Right ventricle myocardium inferior (tissue), 1 donor: Measurements from ENCODE around the gene GOLGA6L10. TPM values are rescaled to one million over a fixed set of nuclear protein-coding genes. Genes with fewer than 3 reads are reported as not detected.
"Not testable (repeated sequence)": the region's sequence is repeated elsewhere in the genome, so short reads cannot be mapped to it uniquely, and the experiment has no call there.

Experiments used
- ATAC-seq: fragments of 200-7000 bp; cut with Tn5 transposase; one replicate; pipeline ENCODE4 v1.9.1; 2020; ENCODE audit warnings: mild to moderate bottlenecking, moderate library complexity
- DNase-seq: peaks from one replicate; pipeline ENCODE4 v3.0.0; 2021; ENCODE audit errors: missing footprints
- intact Hi-C: fragments of 100-400 bp; cut with DNase I; formaldehyde crosslinking; loops from one replicate; pipeline ENCODE4 v1.11.0; 2022
- total RNA-seq: library from RNA; stranded (reverse); fragmentation: NEBNext Ultra II Directional; extraction: Animal tissue kit (Norgen Biotek cat#: 25700); gene quantifications from one replicate; pipeline ENCODE4 v1.2.1, GENCODE V29; 2021
- donor health status: DM: no; HTN: yes; CAD: no; lungs with severe emphysema.

The GOLGA6L10 gene
- total RNA-seq, 1 donor from 2014 or later: 0.14 TPM

- ATAC-seq, DNase-seq, intact Hi-C loops: not testable (repeated sequence)
These were observed 1.6 kb downstream of the GOLGA6L10 start for GRCh38 chr15:82347645-82348044.

- intact Hi-C loops, ATAC-seq, DNase-seq: not testable (repeated sequence)
These were observed 4.1 kb downstream of the GOLGA6L10 start for GRCh38 chr15:82345176-82345575.

- DNase-seq, ATAC-seq, intact Hi-C loops: not testable (repeated sequence)
These were observed 4.9 kb downstream of the GOLGA6L10 start for GRCh38 chr15:82344421-82344820.

- ATAC-seq, DNase-seq, intact Hi-C loops: not testable (repeated sequence)
These were observed 5.4 kb downstream of the GOLGA6L10 start for GRCh38 chr15:82343851-82344250.

GRCh38 chr15:82342632-82343374 is 6.5 kb downstream of the GOLGA6L10 start:
- DNase-seq, intact Hi-C loops, ATAC-seq: not testable (repeated sequence)

GRCh38 chr15:82338573-82338972 is 10.7 kb downstream of the GOLGA6L10 start:
- DNase-seq, ATAC-seq, intact Hi-C loops: not testable (repeated sequence)

- intact Hi-C loops, ATAC-seq, DNase-seq: not testable (repeated sequence)
These were observed 11.2 kb downstream of the GOLGA6L10 start for GRCh38 chr15:82338053-82338452.

GRCh38 chr15:82337051-82337450 is 12.2 kb downstream of the GOLGA6L10 start:
- ATAC-seq, DNase-seq, intact Hi-C loops: not testable (repeated sequence)

GRCh38 chr15:82336180-82336647 is 13.1 kb downstream of the GOLGA6L10 start:
- DNase-seq, ATAC-seq: not testable (repeated sequence)

GRCh38 chr15:82335006-82335405 is 14.3 kb downstream of the GOLGA6L10 start:
- DNase-seq, intact Hi-C loops: not testable (repeated sequence)
- peak; percentile 24 for ATAC-seq

More at GRCh38 chr15:82336180-82336647, 13.1 kb downstream of the GOLGA6L10 start:
- intact Hi-C loops: not testable (repeated sequence)

- ATAC-seq, DNase-seq, intact Hi-C loops: not testable (repeated sequence)
These were observed 14.7 kb downstream of the GOLGA6L10 start for GRCh38 chr15:82334554-82334932.

GRCh38 chr15:82333603-82334553 is 15.4 kb downstream of the GOLGA6L10 start:
- intact Hi-C loops, DNase-seq, ATAC-seq: not testable (repeated sequence)

GRCh38 chr15:82332711-82333602 is 16.3 kb downstream of the GOLGA6L10 start:
- intact Hi-C loops: not testable (repeated sequence)
- peak; percentile 93 for ATAC-seq

GRCh38 chr15:82331576-82332304 is 17.5 kb downstream of the GOLGA6L10 start:
- intact Hi-C loops, DNase-seq, ATAC-seq: not testable (repeated sequence)

More at GRCh38 chr15:82332711-82333602, 16.3 kb downstream of the GOLGA6L10 start:
- peak; percentile 88 for DNase-seq

GRCh38 chr15:82330921-82331320 is 18.4 kb downstream of the GOLGA6L10 start:
- ATAC-seq, intact Hi-C loops, DNase-seq: not testable (repeated sequence)

- intact Hi-C loops: not testable (repeated sequence)
These were observed 20.2 kb downstream of the GOLGA6L10 start for GRCh38 chr15:82329039-82329438.

GRCh38 chr15:82327372-82327771 is 21.9 kb downstream of the GOLGA6L10 start:
- intact Hi-C loops, ATAC-seq, DNase-seq: not testable (repeated sequence)

More at GRCh38 chr15:82329039-82329438, 20.2 kb downstream of the GOLGA6L10 start:
- ATAC-seq, DNase-seq: not testable (repeated sequence)
